Thyroid gland (tissue), 4 donors: ENCODE results near the gene PPARGC1A.

Experiments
- POLR2A ChIP-seq, 2 donors: fragments of 450-650 bp; IDR thresholded peaks; one replicate each; pipeline ENCODE4 v1.6.1; 2017; ENCODE audit warnings: antibody characterized with exemption in 2 of 2, mild to moderate bottlenecking in 2 of 2, moderate library complexity in 1 of 2
- TF ChIP-seq, protein P1 (sequence below), 6 experiments: fragments of 200-600 bp in 3 of 6; fragments of 450-650 bp in 3 of 6; sonication (generic) in 3 of 6; IDR thresholded peaks; one replicate each; pipeline ENCODE4 v1.5.1; 2016 to 2019; ENCODE audit warnings: antibody characterized with exemption in 6 of 6, mild to moderate bottlenecking in 2 of 6, inconsistent platforms in 1 of 6, moderate library complexity in 1 of 6

DNA sequence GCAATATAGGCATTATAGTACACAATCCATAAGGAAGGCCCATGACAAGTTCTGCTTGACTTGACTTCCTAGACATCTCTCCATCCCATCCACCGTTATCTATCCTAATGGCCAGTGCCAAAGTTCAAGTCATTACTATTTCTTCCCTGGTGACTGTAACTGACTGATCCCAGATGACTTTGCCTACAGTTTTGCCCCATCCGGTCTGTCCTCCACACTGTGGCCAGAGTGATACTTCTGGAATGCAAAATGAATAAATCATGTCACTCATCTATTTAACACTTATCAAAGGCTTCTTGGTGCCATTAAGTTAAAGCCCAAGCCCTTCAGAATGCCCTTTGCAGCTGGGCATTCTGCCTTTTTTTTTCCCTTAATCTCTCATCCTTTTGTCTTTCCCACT lies 130.8 kb downstream of the PPARGC1A start:
- TF ChIP-seq, protein P1, sequence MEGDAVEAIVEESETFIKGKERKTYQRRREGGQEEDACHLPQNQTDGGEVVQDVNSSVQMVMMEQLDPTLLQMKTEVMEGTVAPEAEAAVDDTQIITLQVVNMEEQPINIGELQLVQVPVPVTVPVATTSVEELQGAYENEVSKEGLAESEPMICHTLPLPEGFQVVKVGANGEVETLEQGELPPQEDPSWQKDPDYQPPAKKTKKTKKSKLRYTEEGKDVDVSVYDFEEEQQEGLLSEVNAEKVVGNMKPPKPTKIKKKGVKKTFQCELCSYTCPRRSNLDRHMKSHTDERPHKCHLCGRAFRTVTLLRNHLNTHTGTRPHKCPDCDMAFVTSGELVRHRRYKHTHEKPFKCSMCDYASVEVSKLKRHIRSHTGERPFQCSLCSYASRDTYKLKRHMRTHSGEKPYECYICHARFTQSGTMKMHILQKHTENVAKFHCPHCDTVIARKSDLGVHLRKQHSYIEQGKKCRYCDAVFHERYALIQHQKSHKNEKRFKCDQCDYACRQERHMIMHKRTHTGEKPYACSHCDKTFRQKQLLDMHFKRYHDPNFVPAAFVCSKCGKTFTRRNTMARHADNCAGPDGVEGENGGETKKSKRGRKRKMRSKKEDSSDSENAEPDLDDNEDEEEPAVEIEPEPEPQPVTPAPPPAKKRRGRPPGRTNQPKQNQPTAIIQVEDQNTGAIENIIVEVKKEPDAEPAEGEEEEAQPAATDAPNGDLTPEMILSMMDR (IDR thresholded peaks at IDR 0.05): no peak
- TF ChIP-seq POLR2A (IDR thresholded peaks at IDR 0.05): no peak
